ENCODE results near the gene MIEN1. TPM values are rescaled to one million over a fixed set of nuclear protein-coding genes. Genes with fewer than 3 reads are reported as not detected.

MIEN1 gene
- total and polyA plus RNA-seq, 2 of the 13 experiments (the other 11 are each of a cell fraction or from before 2014, with no cell fraction given): 40.6 to 56.6 TPM

Small RNA genes lying within 50 kb of the gene (microRNA-seq; reads per million reads assigned to microRNA genes)
- 1.7 reads per million, percentile 3 among the genes with 10 or more reads in this experiment for gene MIR4728

Small RNA genes lying within 50 kb of the gene (small RNA-seq; reads per million reads assigned to genes)
- gene MIR4728 (ENCODE audit: insufficient read depth in 2 of 3, insufficient read length in 3 of 3, low read depth in 2 of 3, low replicate concordance in 1 of 3): 0 reads per million in 3 experiments

Other genes starting within 250 kb of the MIEN1 start
- gene NEUROD2, start 122.6 kb downstream of the MIEN1 start, total RNA-seq (2016; rRNA removed; fragmentation: Illumina TruSeq; extraction: Trizol): not detected in 2 replicates
- gene NEUROD2, start 122.6 kb downstream of the MIEN1 start, polyA plus RNA-seq (2011; rRNA removed): not detected in 2 replicates
- not detected in 2 replicates for gene PPP1R1B, start 103.6 kb downstream of the MIEN1 start, total RNA-seq (2016; rRNA removed; fragmentation: Illumina TruSeq; extraction: Trizol)
- 0.08 and 0.18 TPM in 2 replicates for gene PPP1R1B, start 103.6 kb downstream of the MIEN1 start, polyA plus RNA-seq (2011; rRNA removed)
- gene STARD3, start 93.4 kb downstream of the MIEN1 start, total RNA-seq (2016; rRNA removed; fragmentation: Illumina TruSeq; extraction: Trizol): 17.2 and 34.6 TPM in 2 replicates
- 100 and 114 TPM in 2 replicates for gene STARD3, start 93.4 kb downstream of the MIEN1 start, polyA plus RNA-seq (2011; rRNA removed)
- gene TCAP, start 65.2 kb downstream of the MIEN1 start, total RNA-seq (2016; rRNA removed; fragmentation: Illumina TruSeq; extraction: Trizol): 0.14 and 0.24 TPM in 2 replicates
- 0.65 and 0.84 TPM in 2 replicates for gene TCAP, start 65.2 kb downstream of the MIEN1 start, polyA plus RNA-seq (2011; rRNA removed)
- gene PNMT, start 62.1 kb downstream of the MIEN1 start, total RNA-seq (2016; rRNA removed; fragmentation: Illumina TruSeq; extraction: Trizol): not detected in 2 replicates
- 0.22 and 0.25 TPM in 2 replicates for gene PNMT, start 62.1 kb downstream of the MIEN1 start, polyA plus RNA-seq (2011; rRNA removed)
- gene PGAP3, start 42.5 kb downstream of the MIEN1 start, total RNA-seq (2016; rRNA removed; fragmentation: Illumina TruSeq; extraction: Trizol): 5.1 and 11.9 TPM in 2 replicates
- gene PGAP3, start 42.5 kb downstream of the MIEN1 start, polyA plus RNA-seq (2011; rRNA removed): 14.6 and 21.2 TPM in 2 replicates
- 30.2 and 64.1 TPM in 2 replicates for gene ERBB2, start 30.5 kb downstream of the MIEN1 start, total RNA-seq (2016; rRNA removed; fragmentation: Illumina TruSeq; extraction: Trizol)
- 57.7 and 77.7 TPM in 2 replicates for gene ERBB2, start 30.5 kb downstream of the MIEN1 start, polyA plus RNA-seq (2011; rRNA removed)
- 41.7 and 60.2 TPM in 2 replicates for gene GRB7, start 7.4 kb upstream of the MIEN1 start, total RNA-seq (2016; rRNA removed; fragmentation: Illumina TruSeq; extraction: Trizol)
- 77.7 and 92.3 TPM in 2 replicates for gene GRB7, start 7.4 kb upstream of the MIEN1 start, polyA plus RNA-seq (2011; rRNA removed)
- not detected in 2 replicates for gene IKZF3, start 133.8 kb upstream of the MIEN1 start, total RNA-seq (2016; rRNA removed; fragmentation: Illumina TruSeq; extraction: Trizol)
- not detected in 2 replicates for gene IKZF3, start 133.8 kb upstream of the MIEN1 start, polyA plus RNA-seq (2011; rRNA removed)
- not detected in 2 replicates for gene ZPBP2, start 137.7 kb upstream of the MIEN1 start, total RNA-seq (2016; rRNA removed; fragmentation: Illumina TruSeq; extraction: Trizol)
- gene ZPBP2, start 137.7 kb upstream of the MIEN1 start, polyA plus RNA-seq (2011; rRNA removed): not detected in 2 replicates
- 0.70 and 3.3 TPM in 2 replicates for gene GSDMB, start 188.1 kb upstream of the MIEN1 start, total RNA-seq (2016; rRNA removed; fragmentation: Illumina TruSeq; extraction: Trizol)
- gene GSDMB, start 188.1 kb upstream of the MIEN1 start, polyA plus RNA-seq (2011; rRNA removed): 30.4 and 39.4 TPM in 2 replicates
- 125 and 181 TPM in 2 replicates for gene ORMDL3, start 197.1 kb upstream of the MIEN1 start, total RNA-seq (2016; rRNA removed; fragmentation: Illumina TruSeq; extraction: Trizol)
- gene ORMDL3, start 197.1 kb upstream of the MIEN1 start, polyA plus RNA-seq (2011; rRNA removed): 384 and 546 TPM in 2 replicates
- not detected in 2 replicates for gene LRRC3C, start 197.2 kb upstream of the MIEN1 start, total RNA-seq (2016; rRNA removed; fragmentation: Illumina TruSeq; extraction: Trizol)
- 0.10 and 0.17 TPM in 2 replicates for gene LRRC3C, start 197.2 kb upstream of the MIEN1 start, polyA plus RNA-seq (2011; rRNA removed)
- gene GSDMA, start 232.5 kb upstream of the MIEN1 start, total RNA-seq (2016; rRNA removed; fragmentation: Illumina TruSeq; extraction: Trizol): not detected in 2 replicates
- 0.07 TPM in 1 of 2 replicates, not detected in the other for gene GSDMA, start 232.5 kb upstream of the MIEN1 start, polyA plus RNA-seq (2011; rRNA removed)

Data from HepG2 (cell line).